HG03159 (cell line): ENCODE measurements around the gene ODAD4.

Experiments used
- ATAC-seq: cut with Tn5 transposase; IDR thresholded peaks from one replicate; pipeline ENCODE4 v1.9.1; 2021; ENCODE audit warnings: mild to moderate bottlenecking, moderate library complexity; ENCODE audit not compliant: unreplicated experiment

Gene ODAD4

GRCh38 chr17:41930009-41930832 is at the start of gene ODAD4:
ODAD4 (plus strand) TSS chr17:41930617; CDS start chr17:41930724, 107 bp downstream.
- peak; percentile 90 for ATAC-seq

- no peak for ATAC-seq
These were observed 47.7 kb upstream of the ODAD4 start for GRCh38 chr17:41882756-41883155.

GRCh38 chr17:41885733-41886132 is 44.7 kb upstream of the ODAD4 start:
- ATAC-seq = no peak

- ATAC-seq = no peak
These were observed 42.0 kb upstream of the ODAD4 start for GRCh38 chr17:41888332-41888965.

- ATAC-seq = no peak
These were observed 39.0 kb upstream of the ODAD4 start for GRCh38 chr17:41891135-41892020.

GRCh38 chr17:41892021-41892376 is 38.4 kb upstream of the ODAD4 start:
- ATAC-seq = no peak

GRCh38 chr17:41893384-41893783 is 37.0 kb upstream of the ODAD4 start:
- no peak for ATAC-seq

- no peak for ATAC-seq
These were observed 35.6 kb upstream of the ODAD4 start for GRCh38 chr17:41894791-41895331.

- ATAC-seq = no peak
These were observed 34.8 kb upstream of the ODAD4 start for GRCh38 chr17:41895617-41896016.

- no peak for ATAC-seq
These were observed 33.7 kb upstream of the ODAD4 start for GRCh38 chr17:41896726-41897125.

- ATAC-seq = no peak
These were observed 28.8 kb upstream of the ODAD4 start for GRCh38 chr17:41901646-41902045.

- ATAC-seq = no peak
These were observed 26.1 kb upstream of the ODAD4 start for GRCh38 chr17:41904242-41904841.

- ATAC-seq = no peak
These were observed 25.2 kb upstream of the ODAD4 start for GRCh38 chr17:41905172-41905571.

- ATAC-seq = no peak
These were observed 23.8 kb upstream of the ODAD4 start for GRCh38 chr17:41906465-41907184.

- no peak for ATAC-seq
These were observed 23.2 kb upstream of the ODAD4 start for GRCh38 chr17:41907185-41907556.

GRCh38 chr17:41907633-41908539 is 22.5 kb upstream of the ODAD4 start:
- no peak for ATAC-seq

GRCh38 chr17:41909088-41909487 is 21.3 kb upstream of the ODAD4 start:
- ATAC-seq = no peak

- no peak for ATAC-seq
These were observed 19.6 kb upstream of the ODAD4 start for GRCh38 chr17:41910701-41911391.

- ATAC-seq = no peak
These were observed 17.5 kb upstream of the ODAD4 start for GRCh38 chr17:41912925-41913324.
